ENCODE results near the gene MVD.
"Not testable (repeated sequence)": the region's sequence is repeated elsewhere in the genome, so short reads cannot be mapped to it uniquely, and the experiment has no call there.

Gene MVD

GRCh38 chr16:88624977-88625576 is 37.8 kb downstream of the MVD start:
- DNase-seq (ENCODE audit: low spot score), result no peak

- no peak for DNase-seq (ENCODE audit: low spot score)
These were observed 38.4 kb downstream of the MVD start for GRCh38 chr16:88624481-88624880.

- no peak for DNase-seq (ENCODE audit: low spot score)
These were observed 39.0 kb downstream of the MVD start for GRCh38 chr16:88623858-88624257.

DNA sequence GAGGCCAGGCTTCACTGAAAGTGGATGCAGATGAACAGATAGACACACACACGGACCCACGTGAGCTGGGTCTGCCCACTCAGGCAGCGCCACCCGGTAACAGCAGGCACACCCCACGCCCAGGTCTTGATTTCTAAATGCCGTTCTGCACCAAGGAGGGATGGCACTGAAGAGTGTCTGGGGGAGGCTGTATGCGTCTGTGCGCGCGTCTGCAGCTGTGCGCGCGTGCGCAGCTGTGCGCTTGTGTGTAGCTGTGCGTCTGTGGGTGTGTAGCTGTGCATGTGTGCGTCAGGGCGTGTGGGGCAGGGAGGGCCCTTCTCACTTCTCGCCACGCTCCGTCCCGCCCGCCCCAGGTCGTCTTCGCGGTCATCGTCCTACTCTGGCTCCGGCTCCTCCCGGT is 40.0 kb downstream of the MVD start:
- no peak for DNase-seq (ENCODE audit: low spot score)

GRCh38 chr16:88622125-88622524 is 40.8 kb downstream of the MVD start:
- no peak for DNase-seq (ENCODE audit: low spot score)

DNA sequence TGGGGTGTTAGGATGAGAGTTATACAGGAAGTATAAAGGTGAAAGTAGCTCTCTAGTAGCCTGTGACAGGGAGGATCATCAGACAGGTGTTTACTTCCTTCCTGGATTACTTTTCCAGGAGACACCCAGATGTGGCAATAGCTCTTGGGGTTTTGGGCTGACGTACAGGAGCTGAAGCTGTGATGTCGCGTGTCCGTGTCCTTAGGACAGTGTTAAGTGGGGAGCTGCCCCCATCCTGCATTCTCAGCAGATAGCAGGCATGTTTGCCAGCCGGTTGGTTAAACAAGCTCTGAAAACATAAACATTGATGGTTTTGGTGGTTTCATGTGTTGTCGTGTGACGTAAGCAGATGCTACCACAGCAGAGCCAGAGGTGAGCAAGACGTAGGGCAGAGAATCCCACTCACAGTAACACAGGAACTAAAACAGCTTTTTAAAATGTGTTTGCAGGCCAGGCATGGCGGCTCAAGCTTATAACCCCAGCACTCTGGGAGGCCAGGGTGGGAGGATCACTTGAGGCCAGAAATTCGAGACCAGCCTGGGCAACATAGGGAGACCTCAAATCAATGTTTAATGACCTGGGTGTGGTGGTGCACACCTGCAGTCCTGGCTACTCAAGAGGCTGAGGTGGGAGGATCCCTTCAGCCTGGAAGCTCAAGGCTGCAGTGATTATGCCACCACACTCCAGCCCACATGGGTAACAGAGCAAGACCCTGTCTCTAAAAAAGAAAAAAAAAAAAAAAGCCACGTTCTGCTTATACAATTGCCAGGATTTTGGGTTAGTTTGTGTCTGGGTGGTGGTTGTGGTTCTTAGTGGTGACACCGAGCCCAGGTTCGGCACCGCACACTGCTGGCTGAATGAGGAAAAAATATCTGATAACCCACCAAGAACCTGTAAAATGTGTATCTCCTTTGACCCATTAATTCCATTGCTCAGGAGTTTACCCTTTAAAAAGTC is 42.8 kb downstream of the MVD start:
- DNase-seq (ENCODE audit: low spot score), result no peak

DNA sequence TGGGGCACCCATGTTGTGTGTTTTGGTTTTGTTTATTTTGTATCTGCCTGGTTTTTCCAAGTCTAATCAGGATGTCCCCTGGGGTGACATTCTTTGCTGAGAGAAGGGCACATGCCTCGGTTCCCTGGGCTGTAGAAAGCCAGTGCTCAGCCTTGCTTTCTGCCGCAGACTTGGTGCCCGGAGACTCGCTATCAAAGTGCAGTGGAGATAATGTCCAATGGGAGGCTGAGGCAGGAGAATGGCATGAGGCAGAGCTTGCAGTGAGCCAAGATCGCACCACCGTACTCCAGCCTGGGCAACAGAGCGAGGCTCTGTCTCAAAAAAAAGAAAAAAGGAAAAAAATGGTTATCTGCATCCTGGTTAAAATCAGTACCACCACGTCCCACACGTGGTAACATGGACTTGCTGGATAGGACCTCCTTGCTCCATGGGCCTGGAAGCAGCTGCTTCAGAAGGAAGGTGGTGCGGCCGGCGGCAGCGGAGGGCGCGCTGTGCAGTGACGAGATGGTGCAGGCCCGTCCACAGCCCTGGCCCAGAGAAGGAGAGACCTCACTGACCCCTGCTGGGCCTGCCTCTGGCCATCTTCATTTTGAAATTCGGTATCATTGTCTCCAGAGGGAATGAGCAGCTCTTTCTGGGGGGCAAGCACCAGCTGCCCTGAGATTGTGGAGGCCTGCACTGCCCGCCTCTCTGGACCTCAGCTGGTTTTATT is 43.8 kb downstream of the MVD start:
- no peak for DNase-seq (ENCODE audit: low spot score)

- no peak for DNase-seq (ENCODE audit: low spot score)
These were observed 44.5 kb downstream of the MVD start for GRCh38 chr16:88618182-88618955.

- DNase-seq (ENCODE audit: low spot score), result no peak
These were observed 45.4 kb downstream of the MVD start for GRCh38 chr16:88617268-88618031.

GRCh38 chr16:88616736-88617135 is 46.2 kb downstream of the MVD start:
- no peak for DNase-seq (ENCODE audit: low spot score)

DNA sequence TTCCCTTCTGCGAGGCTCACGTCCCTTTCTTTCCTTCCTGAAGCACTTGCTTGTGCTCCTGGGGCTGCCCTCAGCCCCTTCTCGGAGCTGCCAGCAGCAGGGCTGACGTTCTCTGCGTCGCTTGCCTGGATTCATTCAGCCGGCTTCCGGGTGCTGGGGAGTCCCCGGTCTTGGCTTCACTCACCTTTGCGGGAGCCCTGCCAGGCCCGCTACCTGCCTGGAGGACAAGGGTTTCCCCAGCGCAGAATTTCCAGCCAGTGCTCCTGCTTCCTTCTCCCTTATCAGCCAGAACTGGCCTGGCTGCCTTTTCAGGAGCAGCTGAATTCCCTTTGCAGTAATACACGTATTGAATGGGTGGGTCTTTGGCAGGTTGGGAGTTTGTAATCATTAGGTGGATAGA is 46.6 kb downstream of the MVD start:
- DNase-seq (ENCODE audit: low spot score), result no peak

GRCh38 chr16:88614818-88615580 is 47.9 kb downstream of the MVD start:
- no peak for DNase-seq (ENCODE audit: low spot score)

DNA sequence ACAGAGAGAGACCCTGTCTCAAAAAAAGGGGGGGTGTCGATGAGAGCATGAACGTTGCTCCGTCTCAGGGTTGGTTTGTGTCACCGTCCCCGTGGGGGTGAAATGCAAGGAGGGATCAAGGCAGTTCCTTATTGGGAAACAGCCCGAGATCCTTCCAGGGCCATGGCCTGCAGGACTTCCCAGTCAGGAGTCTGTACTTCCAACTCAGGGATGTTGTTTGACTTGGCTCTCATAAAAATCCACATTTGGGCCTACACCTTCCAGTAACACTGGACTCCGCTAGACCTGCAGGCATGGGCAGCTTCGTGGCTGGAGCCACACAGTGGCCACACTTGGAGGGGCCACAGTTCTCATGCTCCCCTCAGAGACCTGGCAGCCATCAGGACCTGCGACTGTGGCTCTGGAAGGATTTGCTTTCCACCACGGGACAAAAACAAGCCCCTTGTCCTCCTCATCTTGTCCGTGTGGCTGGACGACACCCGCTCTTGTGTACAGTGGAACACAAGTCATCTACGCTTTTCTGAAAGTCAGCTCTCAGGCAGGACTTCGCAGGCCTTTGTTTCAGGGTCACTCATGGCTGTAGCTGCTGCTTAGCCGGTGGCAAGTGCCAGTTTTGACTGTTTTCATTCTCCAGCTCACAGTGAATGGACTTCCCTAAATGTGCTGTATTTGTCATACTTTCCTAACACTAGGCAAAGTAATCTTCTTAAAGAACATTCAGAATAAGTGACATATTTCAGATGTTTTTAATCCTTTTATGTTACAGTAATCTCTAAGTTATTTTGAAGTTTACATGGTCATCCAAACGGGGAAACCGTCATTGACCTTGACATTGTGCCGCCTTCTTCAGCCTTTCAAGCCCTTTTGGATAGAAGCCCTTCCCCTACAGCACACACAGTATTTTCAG is 48.7 kb downstream of the MVD start:
- DNase-seq (ENCODE audit: low spot score), result no peak

DNA sequence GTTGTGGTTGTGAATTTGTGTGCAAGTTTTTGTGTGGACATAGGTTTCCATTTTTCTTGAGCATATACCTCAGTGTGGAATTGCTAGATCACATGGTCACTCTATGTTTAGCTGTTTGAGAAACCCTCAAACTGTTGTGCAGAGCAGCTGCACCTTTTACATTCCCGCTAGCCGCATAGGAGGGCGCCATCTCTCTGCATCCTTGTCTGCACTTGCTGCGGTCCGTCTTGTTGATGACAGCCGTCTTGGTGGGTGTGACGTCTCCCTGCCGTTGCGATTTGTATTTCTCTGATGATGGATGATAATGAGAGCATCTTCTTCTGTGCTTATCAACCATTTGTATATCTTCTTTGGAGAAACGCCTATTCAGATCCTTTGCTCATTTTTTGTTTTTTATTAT is 49.6 kb downstream of the MVD start:
- DNase-seq (ENCODE audit: low spot score), result no peak

- no peak for DNase-seq (ENCODE audit: low spot score)
These were observed 51.7 kb downstream of the MVD start for GRCh38 chr16:88610909-88611812.

DNA sequence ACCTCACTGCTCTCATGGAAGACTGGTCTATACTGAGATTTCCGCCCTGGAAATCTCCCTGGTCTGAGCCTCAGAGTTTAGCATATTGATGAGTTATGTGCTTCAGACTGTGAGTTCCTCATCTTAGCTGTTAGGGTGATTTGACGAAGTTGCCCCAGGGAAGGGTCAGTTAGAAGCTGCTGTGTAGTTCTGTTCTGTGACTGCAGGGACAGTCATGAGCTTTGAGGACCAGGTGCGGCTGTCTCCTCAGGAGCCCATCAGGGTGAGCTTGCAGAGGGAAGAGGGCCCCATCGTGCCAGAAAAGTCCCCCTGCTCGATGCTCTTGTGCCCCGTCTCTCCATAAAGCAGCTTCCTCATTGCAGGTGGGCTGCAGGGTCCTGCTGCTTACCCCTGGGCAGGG is 52.8 kb downstream of the MVD start:
- no peak for DNase-seq (ENCODE audit: low spot score)

- DNase-seq (ENCODE audit: low spot score), result not testable (repeated sequence)
These were observed 53.5 kb downstream of the MVD start for GRCh38 chr16:88609426-88609825.

DNA sequence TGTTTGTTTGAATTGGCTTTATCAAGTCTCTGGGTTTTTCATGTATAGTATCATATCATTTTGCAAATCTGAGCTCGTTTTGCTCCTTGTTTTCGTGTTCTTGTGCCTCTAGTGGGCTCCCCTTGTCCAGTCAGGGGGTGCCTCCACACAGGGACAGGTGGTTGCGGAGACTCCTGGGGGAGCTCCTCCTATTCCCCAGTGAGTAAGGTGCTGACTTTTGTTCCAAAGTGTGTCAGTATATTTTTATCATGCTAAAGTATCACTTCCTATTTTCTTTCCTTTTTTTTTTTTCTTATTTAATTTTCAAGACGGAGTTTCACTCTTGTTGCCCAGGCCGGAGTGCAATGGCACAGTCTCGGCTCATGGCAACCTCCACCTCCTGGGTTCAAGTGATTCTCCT is 54.8 kb downstream of the MVD start:
- DNase-seq (ENCODE audit: low spot score), result no peak

Data from kidney capillary endothelial cell (primary cell).